ENCODE measurements around the gene FANCB. TPM values are rescaled to one million over a fixed set of nuclear protein-coding genes. Genes with fewer than 3 reads are reported as not detected.

The FANCB gene
- total RNA-seq, 1 experiment from 2014 or later, result 11.3 TPM

DNA sequence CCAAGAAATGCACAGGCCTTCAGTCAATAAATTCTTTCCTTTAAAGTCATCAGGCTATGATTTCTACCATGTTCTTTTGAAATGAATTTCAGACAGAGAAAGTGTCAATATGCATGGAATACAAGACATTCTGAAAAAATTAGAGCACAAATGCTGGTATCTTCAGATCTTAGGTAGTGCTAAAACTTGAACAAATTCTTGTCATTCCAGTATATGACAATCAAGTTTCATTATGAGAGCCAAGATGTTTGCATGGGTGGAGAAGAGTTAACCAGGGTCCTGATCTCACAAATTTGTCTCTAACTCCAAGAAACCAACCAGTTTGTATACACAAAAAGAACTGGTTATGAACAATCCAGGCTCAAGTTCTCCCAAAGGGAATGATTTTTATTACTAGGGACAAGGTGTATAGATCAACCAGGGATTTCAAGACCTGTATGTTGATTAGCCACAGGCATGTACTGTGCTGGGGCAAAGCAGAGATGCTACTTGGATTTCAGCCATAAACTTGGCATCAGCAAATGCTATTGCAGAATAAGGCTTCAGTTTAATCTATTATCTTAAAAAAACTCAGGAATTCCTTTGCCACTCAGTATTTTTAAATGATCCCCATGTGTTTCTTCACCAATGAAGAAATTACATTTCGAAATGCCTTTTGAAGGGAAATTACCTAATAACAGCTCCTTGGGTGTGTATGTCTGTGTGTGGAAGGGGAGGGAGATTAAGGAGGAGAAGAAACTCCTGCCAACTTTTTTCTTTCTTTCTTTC, 69.7 kb downstream of the FANCB start:
- ATAC-seq, result no peak
- no peak overlapping the region for H2AFZ ChIP-seq (ENCODE audit: low read depth, low read length, poor library complexity, severe bottlenecking)
- H3K4me3 ChIP-seq (replicated peaks in 1 of 2; ENCODE audit: low read depth in 1 of 2, low read length in 2 of 2), result no peak overlapping the region
- no peaks in the 10 kb centered on the region for H3K79me2 ChIP-seq (ENCODE audit: insufficient read depth, low read length)
- H4K20me1 ChIP-seq (ENCODE audit: insufficient read depth), result no peaks in the 10 kb centered on the region
- no peak overlapping the region for H3K4me2 ChIP-seq (ENCODE audit: low read length)
- no TSS peak for BruUV-seq (replicated peaks)
- H3K36me3 ChIP-seq (ENCODE audit: control insufficient read depth in 1 of 2, insufficient read depth in 2 of 2, low read length in 2 of 2), result no peaks in the 10 kb centered on the region
- ChIA-PET POLR2A (no interaction called here), RAD21 (ENCODE audit: low non-redundant PET in 1 of 2, low total read pairs in 2 of 2, uncharacterized antibody in 2 of 2, unreplicated experiment in 2 of 2) (no interaction called here), CTCF (no interaction called here)
- DNase-seq (ENCODE audit: low read depth, low spot score), result no peak
- no peak overlapping the region for H3K9ac ChIP-seq (ENCODE audit: low read length)
- TF ChIP-seq FOSL1 (IDR thresholded peaks at IDR 0.05; ENCODE audit: low read depth) (no peak), RAD21 (IDR thresholded peaks at IDR 0.05; ENCODE audit: low read depth) (no peak), ZFX (IDR thresholded peaks at IDR 0.05) (no peak), TCF7L2 (IDR thresholded peaks at IDR 0.05; ENCODE audit: borderline replicate concordance, extremely low read depth, insufficient read depth, insufficient read length) (no peak), ZNF274 (IDR thresholded peaks at IDR 0.05; ENCODE audit: low read depth, low read length) (no peak), EGR1 (IDR thresholded peaks at IDR 0.05; ENCODE audit: low read depth) (no peak)
- TF ChIP-seq, protein P1, sequence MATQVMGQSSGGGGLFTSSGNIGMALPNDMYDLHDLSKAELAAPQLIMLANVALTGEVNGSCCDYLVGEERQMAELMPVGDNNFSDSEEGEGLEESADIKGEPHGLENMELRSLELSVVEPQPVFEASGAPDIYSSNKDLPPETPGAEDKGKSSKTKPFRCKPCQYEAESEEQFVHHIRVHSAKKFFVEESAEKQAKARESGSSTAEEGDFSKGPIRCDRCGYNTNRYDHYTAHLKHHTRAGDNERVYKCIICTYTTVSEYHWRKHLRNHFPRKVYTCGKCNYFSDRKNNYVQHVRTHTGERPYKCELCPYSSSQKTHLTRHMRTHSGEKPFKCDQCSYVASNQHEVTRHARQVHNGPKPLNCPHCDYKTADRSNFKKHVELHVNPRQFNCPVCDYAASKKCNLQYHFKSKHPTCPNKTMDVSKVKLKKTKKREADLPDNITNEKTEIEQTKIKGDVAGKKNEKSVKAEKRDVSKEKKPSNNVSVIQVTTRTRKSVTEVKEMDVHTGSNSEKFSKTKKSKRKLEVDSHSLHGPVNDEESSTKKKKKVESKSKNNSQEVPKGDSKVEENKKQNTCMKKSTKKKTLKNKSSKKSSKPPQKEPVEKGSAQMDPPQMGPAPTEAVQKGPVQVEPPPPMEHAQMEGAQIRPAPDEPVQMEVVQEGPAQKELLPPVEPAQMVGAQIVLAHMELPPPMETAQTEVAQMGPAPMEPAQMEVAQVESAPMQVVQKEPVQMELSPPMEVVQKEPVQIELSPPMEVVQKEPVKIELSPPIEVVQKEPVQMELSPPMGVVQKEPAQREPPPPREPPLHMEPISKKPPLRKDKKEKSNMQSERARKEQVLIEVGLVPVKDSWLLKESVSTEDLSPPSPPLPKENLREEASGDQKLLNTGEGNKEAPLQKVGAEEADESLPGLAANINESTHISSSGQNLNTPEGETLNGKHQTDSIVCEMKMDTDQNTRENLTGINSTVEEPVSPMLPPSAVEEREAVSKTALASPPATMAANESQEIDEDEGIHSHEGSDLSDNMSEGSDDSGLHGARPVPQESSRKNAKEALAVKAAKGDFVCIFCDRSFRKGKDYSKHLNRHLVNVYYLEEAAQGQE (IDR thresholded peaks at IDR 0.05; ENCODE audit: low read depth), result no peak
- TF ChIP-seq, protein P2, sequence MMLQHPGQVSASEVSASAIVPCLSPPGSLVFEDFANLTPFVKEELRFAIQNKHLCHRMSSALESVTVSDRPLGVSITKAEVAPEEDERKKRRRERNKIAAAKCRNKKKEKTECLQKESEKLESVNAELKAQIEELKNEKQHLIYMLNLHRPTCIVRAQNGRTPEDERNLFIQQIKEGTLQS (IDR thresholded peaks at IDR 0.05), result no peak
- H3K9me3 ChIP-seq (ENCODE audit: control insufficient read depth in 1 of 2, insufficient read depth in 1 of 2, low read depth in 1 of 2, low read length in 2 of 2), result no peaks in the 10 kb centered on the region
- no peaks in the 10 kb centered on the region for H3K9me2 ChIP-seq (ENCODE audit: insufficient read depth)
- intact Hi-C loops (cut with micrococcal nuclease), result no loop called here
- no peaks in the 10 kb centered on the region for H3K4me1 ChIP-seq (ENCODE audit: control insufficient read depth in 1 of 2, insufficient read depth in 2 of 2, low read length in 2 of 2)
- no peak overlapping the region for H3K27ac ChIP-seq (ENCODE audit: low read depth, low read length)
- no peaks in the 10 kb centered on the region for H3K27me3 ChIP-seq (ENCODE audit: insufficient read depth, low read length)
